Ovary (tissue), 9 donors: ENCODE measurements around the gene MACROH2A1. TPM values are rescaled to one million over a fixed set of nuclear protein-coding genes. Genes with fewer than 3 reads are reported as not detected.
"Not testable (repeated sequence)": the region's sequence is repeated elsewhere in the genome, so short reads cannot be mapped to it uniquely, and the experiment has no call there.

Source experiments
- DNase-seq, 5 donors: peaks; one replicate each; pipeline ENCODE4 v3.0.0-alpha.2; 2019 to 2020
- H3K27ac ChIP-seq, 2 donors: fragments of 200-600 bp; one replicate each; pipeline versions ENCODE4 v1.5.1 to v1.8.0; 2019 to 2022
- H3K27me3 ChIP-seq: fragments of 200-600 bp; one replicate; pipeline ENCODE4 v1.8.0; 2022
- H3K36me3 ChIP-seq: fragments of 200-600 bp; sonication (generic); one replicate; pipeline ENCODE4 v1.5.1; 2019
- H3K4me1 ChIP-seq: one replicate; pipeline ENCODE4 v1.8.1; 2013; ENCODE audit warnings: mild to moderate bottlenecking, moderate library complexity; ENCODE audit not compliant: insufficient read depth
- H3K4me3 ChIP-seq: fragments of 200-600 bp; sonication (generic); one replicate; pipeline ENCODE4 v1.5.1; 2017
- H3K9me3 ChIP-seq, 2 donors: fragments of 200-600 bp in 1 of 2; sonication (generic) in 1 of 2; one replicate each; pipeline versions ENCODE4 v1.5.1 to v1.8.1; 2013 to 2019; ENCODE audit warnings: mild to moderate bottlenecking in 1 of 2, moderate library complexity in 1 of 2
- CTCF ChIP-seq, 3 donors: fragments of 450-650 bp in 2 of 3; fragments of 200-600 bp in 1 of 3; IDR thresholded peaks; one replicate each; pipeline versions ENCODE4 v1.5.1 to v1.8.0; 2016 to 2022; ENCODE audit warnings: antibody characterized with exemption in 3 of 3, mild to moderate bottlenecking in 1 of 3
- EP300 ChIP-seq: sonication (generic); formaldehyde crosslinking; IDR thresholded peaks from one replicate; pipeline ENCODE4 v1.6.1; 2017; ENCODE audit warnings: antibody characterized with exemption
- POLR2A ChIP-seq: fragments of 450-650 bp; IDR thresholded peaks from one replicate; pipeline ENCODE4 v1.6.1; 2017; ENCODE audit warnings: antibody characterized with exemption, mild to moderate bottlenecking, moderate library complexity
- WGBS, 3 donors: extraction: QIAGEN DNeasy Blood & Tissue Kit in 1 of 3; methylation state at CpG; one replicate each; pipeline versions ENCODE4 v1.1.5 to v1.1.7; 2013 to 2017; 5-methylcytosine and 5-hydroxymethylcytosine counted together
- intact Hi-C, 4 donors: fragments of 100-400 bp; cut with DNase I; formaldehyde crosslinking; loops; one replicate each; pipeline versions ENCODE4 v1.11.0 to v1.15.1; 2022 to 2023
- polyA plus RNA-seq, 2 donors: library from polyadenylated mRNA; stranded (reverse); fragments of 200-250 nt in 1 of 2; fragments of 350-450 nt in 1 of 2; fragmentation: Illumina TruSeq in 1 of 2; extraction: RNeasy Lipid Tissue Mini Kit (QIAGEN cat#74804) in 1 of 2; gene quantifications; one replicate each; pipeline ENCODE4 v1.2.3, GENCODE V29; 2013 to 2014
- total RNA-seq, 7 donors: library from RNA; depleted of rRNA in 2 of 7; stranded (reverse); fragments of >200 nt in 2 of 7; fragmentation: NEBNext Ultra II Directional in 3 of 7; extraction: Animal tissue kit (Norgen Biotek cat#: 25700) in 3 of 7; gene quantifications; one replicate each; pipeline versions ENCODE4 v1.1.0 to v1.2.4, GENCODE V29; 2016 to 2023
- donor health status: DM: no; HTN: no; CAD: no; lungs with moderate emphysema.
- donor health status: DM: no; HTN: no; CAD: no.
- donor health status: Bipolar disorder and iron deficiency.
- donor health status: DM: yes; HTN: yes; CAD: no.
- donor health status: DM: no; HTN: no; CAD: no.
- donor health status: DM: yes; HTN: yes; CAD: no.

Gene MACROH2A1
- total and polyA plus RNA-seq, 9 donors: 71.7 to 157 (median 102) TPM

GRCh38 chr5:135369952-135370351 lies 29.1 kb downstream of the MACROH2A1 start:
- Histone ChIP-seq H3K27me3 (no peaks in the 10 kb centered on the region), H3K36me3 (no peaks in the 10 kb centered on the region), H3K4me1 (no peaks in the 10 kb centered on the region), H3K9me3 (no peaks in the 10 kb centered on the region), H3K27ac (no peak overlapping the region), H3K4me3 (no peak overlapping the region)
- no peak for DNase-seq
- TF ChIP-seq CTCF (IDR thresholded peaks at IDR 0.05) (no peak), EP300 (no peak), POLR2A (no peak)
- intact Hi-C loops: no loop called here
- WGBS, 3 donors: 96 to 100% (median 98%) methylated on average over 6 of the region's 6 CpGs

- H3K9me3 ChIP-seq: no peaks in the 10 kb centered on the region
- TF ChIP-seq POLR2A (no peak), CTCF (IDR thresholded peaks at IDR 0.05) (no peak), EP300 (no peak)
- WGBS, 3 donors: 85 to 86% (median 86%) methylated on average over 4 of the region's 4 CpGs
- H3K36me3 ChIP-seq: no peaks in the 10 kb centered on the region
- no peak overlapping the region for H3K27ac ChIP-seq
- no peak overlapping the region for H3K4me3 ChIP-seq
- intact Hi-C loops: no loop called here
- no peaks in the 10 kb centered on the region for H3K27me3 ChIP-seq
- DNase-seq: no peak
- no peaks in the 10 kb centered on the region for H3K4me1 ChIP-seq
Observed at GRCh38 chr5:135367554-135367953, 31.5 kb downstream of the MACROH2A1 start.

- WGBS, 3 donors: 45 to 61% (median 45%) methylated on average over 2 of the region's 2 CpGs
- intact Hi-C loops: no loop called here
- Histone ChIP-seq H3K9me3 (no peaks in the 10 kb centered on the region), H3K4me1 (no peaks in the 10 kb centered on the region), H3K4me3 (no peak overlapping the region), H3K27ac (no peak overlapping the region), H3K36me3 (no peaks in the 10 kb centered on the region), H3K27me3 (no peaks in the 10 kb centered on the region)
- no peak for DNase-seq
- TF ChIP-seq EP300: no peak
- TF ChIP-seq POLR2A: no peak
Observed at GRCh38 chr5:135367076-135367475, 32.0 kb downstream of the MACROH2A1 start.

GRCh38 chr5:135365281-135365680 lies 33.8 kb downstream of the MACROH2A1 start:
- no peak for DNase-seq
- intact Hi-C loops: no loop called here
- H3K27ac ChIP-seq: no peak overlapping the region
- no peak overlapping the region for H3K4me3 ChIP-seq
- TF ChIP-seq CTCF (IDR thresholded peaks at IDR 0.05): no peak
- TF ChIP-seq POLR2A: no peak
- TF ChIP-seq EP300: no peak
- H3K27me3 ChIP-seq: no peaks in the 10 kb centered on the region
- no peaks in the 10 kb centered on the region for H3K9me3 ChIP-seq
- 83 to 87% (median 85%) methylated on average over 2 of the region's 2 CpGs for WGBS, 3 donors
- H3K4me1 ChIP-seq: no peaks in the 10 kb centered on the region
- no peaks in the 10 kb centered on the region for H3K36me3 ChIP-seq

GRCh38 chr5:135364421-135365262 lies 34.4 kb downstream of the MACROH2A1 start:
- Histone ChIP-seq H3K4me3 (no peak overlapping the region), H3K36me3 (no peaks in the 10 kb centered on the region), H3K9me3 (no peaks in the 10 kb centered on the region), H3K27ac (no peak overlapping the region), H3K4me1 (no peaks in the 10 kb centered on the region), H3K27me3 (no peaks in the 10 kb centered on the region)
- intact Hi-C loops: no loop called here
- DNase-seq: no peak
- 55 to 60% (median 57%) methylated on average over 5 of the region's 5 CpGs for WGBS, 3 donors
- TF ChIP-seq EP300: no peak
- TF ChIP-seq CTCF (IDR thresholded peaks at IDR 0.05): no peak
- no peak for TF ChIP-seq POLR2A

GRCh38 chr5:135363342-135363741 lies 35.7 kb downstream of the MACROH2A1 start:
- H3K36me3 ChIP-seq, H3K27ac ChIP-seq, H3K4me3 ChIP-seq, DNase-seq, intact Hi-C loops, H3K9me3 ChIP-seq, H3K4me1 ChIP-seq, H3K27me3 ChIP-seq: not testable (repeated sequence)
- 90 to 97% (median 95%) methylated on average over 3 of the region's 3 CpGs for WGBS, 3 donors
